Measurements from ENCODE around the gene MYNN. TPM values are rescaled to one million over a fixed set of nuclear protein-coding genes. Genes with fewer than 3 reads are reported as not detected.

Gene MYNN
- total RNA-seq, 4 donors from 2014 or later = 12.0 to 20.2 (median 14.7) TPM

- in situ Hi-C loops (cut with MboI; ENCODE audit: low sequenced_read_pairs in 4 of 4) (no loop called here), intact Hi-C loops (cut with DNase I; ENCODE audit: low total_unique reads) (no loop called here)
- Histone ChIP-seq H3K4me3 (peak overlapping the region; percentile 51 to 65 (median 60)), H3K4me1 (peaks cover 5 to 23% of the 10 kb centered on the region in 2 donors), H3K27ac (peak overlapping the region in 3 of 4 donors; percentile 27 to 43 (median 41)), H3K9me3 (no peaks in the 10 kb centered on the region), H3K27me3 (peaks cover 0 to 14% (median 0%) of the 10 kb centered on the region in 3 donors), H3K36me3 (no peaks in the 10 kb centered on the region)
- DNase-seq = no peak
- ATAC-seq = peak; percentile 40 to 45
- TF ChIP-seq CTCF (IDR thresholded peaks at IDR 0.05 in 4 of 5, conservative IDR thresholded peaks at IDR 0.05 in 1 of 5) (no peak), POLR2A (IDR thresholded peaks at IDR 0.05) (no peak)
These were observed 38.6 kb downstream of the MYNN start for GRCh38 chr3:169811631-169812331.

GRCh38 chr3:169812332-169813235 is 39.4 kb downstream of the MYNN start, which contains the start of the genes LRRC34 and LRRIQ4:
Gene LRRC34, minus strand, starts transcription at chr3:169812904. Its CDS starts 356 bp downstream, at chr3:169812548.
Gene LRRIQ4, plus strand, starts transcription at chr3:169812870. Its CDS starts 9,052 bp downstream, at chr3:169821922.
- in situ Hi-C loops (cut with MboI; ENCODE audit: low sequenced_read_pairs in 4 of 4) = no loop called here
- no peaks in the 10 kb centered on the region for H3K9me3 ChIP-seq
- peaks cover 0 to 14% (median 0%) of the 10 kb centered on the region in 3 donors for H3K27me3 ChIP-seq
- H3K36me3 ChIP-seq = no peaks in the 10 kb centered on the region
- TF ChIP-seq CTCF (IDR thresholded peaks at IDR 0.05 in 4 of 5, conservative IDR thresholded peaks at IDR 0.05 in 1 of 5) = no peak
- TF ChIP-seq POLR2A (IDR thresholded peaks at IDR 0.05) = no peak
- ATAC-seq (peak; percentile 49 to 62), DNase-seq (peak; percentile 12 to 44)
- peaks cover 5 to 23% of the 10 kb centered on the region in 2 donors for H3K4me1 ChIP-seq
- H3K27ac ChIP-seq = peak within 1 kb of the TSS in 3 of 4 donors; percentile 27 to 43 (median 41)
- H3K4me3 ChIP-seq = peak within 1 kb of the TSS; percentile 51 to 65 (median 60)
- intact Hi-C loops (cut with DNase I; ENCODE audit: low total_unique reads) = no loop called here

GRCh38 chr3:169813278-169813677 is 40.1 kb downstream of the MYNN start:
- no peaks in the 10 kb centered on the region for H3K36me3 ChIP-seq
- H3K4me3 ChIP-seq = peak overlapping the region; percentile 51 to 65 (median 60)
- ATAC-seq = no peak
- H3K27me3 ChIP-seq = peaks cover 0 to 14% (median 0%) of the 10 kb centered on the region in 3 donors
- no peak overlapping the region for H3K27ac ChIP-seq
- no peak for TF ChIP-seq CTCF (IDR thresholded peaks at IDR 0.05 in 4 of 5, conservative IDR thresholded peaks at IDR 0.05 in 1 of 5)
- no peak for TF ChIP-seq POLR2A (IDR thresholded peaks at IDR 0.05)
- no peak for DNase-seq
- in situ Hi-C loops (cut with MboI; ENCODE audit: low sequenced_read_pairs in 4 of 4) (no loop called here), intact Hi-C loops (cut with DNase I; ENCODE audit: low total_unique reads) (no loop called here)
- H3K9me3 ChIP-seq = no peaks in the 10 kb centered on the region
- H3K4me1 ChIP-seq = peaks cover 5 to 23% of the 10 kb centered on the region in 2 donors

GRCh38 chr3:169813757-169814517 is 40.7 kb downstream of the MYNN start:
- in situ Hi-C loops (cut with MboI; ENCODE audit: low sequenced_read_pairs in 4 of 4) (no loop called here), intact Hi-C loops (cut with DNase I; ENCODE audit: low total_unique reads) (no loop called here)
- Histone ChIP-seq H3K9me3 (no peaks in the 10 kb centered on the region), H3K36me3 (no peaks in the 10 kb centered on the region), H3K27me3 (peaks cover 0 to 14% (median 0%) of the 10 kb centered on the region in 3 donors), H3K4me3 (peak overlapping the region; percentile 10 to 65 (median 58)), H3K4me1 (peaks cover 5 to 23% of the 10 kb centered on the region in 2 donors), H3K27ac (no peak overlapping the region)
- DNase-seq (no peak), ATAC-seq (no peak)
- TF ChIP-seq POLR2A (IDR thresholded peaks at IDR 0.05) (no peak), CTCF (IDR thresholded peaks at IDR 0.05 in 4 of 5, conservative IDR thresholded peaks at IDR 0.05 in 1 of 5) (no peak)
